Neural progenitor cell (in vitro differentiated cells): ENCODE results near the gene NSUN6. TPM values are rescaled to one million over a fixed set of nuclear protein-coding genes. Genes with fewer than 3 reads are reported as not detected.
"Not testable (repeated sequence)": the region's sequence is repeated elsewhere in the genome, so short reads cannot be mapped to it uniquely, and the experiment has no call there.

ENCODE experiments used
- DNase-seq: peaks from one replicate; pipeline ENCODE4 v3.0.0-alpha.2; 2016; ENCODE audit warnings: low spot score
- H2AFZ ChIP-seq: fragments of 200-600 bp; sonication (generic); replicated peaks from 2 replicates; pipeline ENCODE4 v1.6.1; 2016; ENCODE audit warnings: antibody characterized with exemption
- H3F3A ChIP-seq: fragments of 200-600 bp; sonication (generic); 2 replicates; pipeline ENCODE4 v1.6.1; 2016; ENCODE audit warnings: antibody characterized with exemption, low read depth
- H3K27ac ChIP-seq: fragments of 200-600 bp; sonication (generic); 2 replicates; pipeline ENCODE4 v1.5.1; 2016; ENCODE audit warnings: mild to moderate bottlenecking
- H3K27me3 ChIP-seq: fragments of 200-600 bp; sonication (generic); 2 replicates; pipeline ENCODE4 v1.6.1; 2016; ENCODE audit warnings: mild to moderate bottlenecking, moderate library complexity
- H3K36me3 ChIP-seq: fragments of 200-600 bp; sonication (generic); 2 replicates; pipeline ENCODE4 v1.5.1; 2016
- H3K4me1 ChIP-seq: fragments of 200-600 bp; sonication (generic); 2 replicates; pipeline ENCODE4 v1.6.1; 2016; ENCODE audit warnings: mixed run types
- H3K4me2 ChIP-seq: fragments of 200-600 bp; sonication (generic); 2 replicates; pipeline ENCODE4 v1.6.1; 2016
- H3K4me3 ChIP-seq: fragments of 200-600 bp; sonication (generic); 2 replicates; pipeline ENCODE4 v1.5.1; 2016
- H3K79me2 ChIP-seq: fragments of 200-600 bp; sonication (generic); 2 replicates; pipeline ENCODE4 v1.6.1; 2016; ENCODE audit warnings: low read depth
- H3K9ac ChIP-seq: fragments of 200-600 bp; sonication (generic); 2 replicates; pipeline ENCODE4 v1.6.1; 2016
- H3K9me3 ChIP-seq: fragments of 200-600 bp; sonication (generic); 2 replicates; pipeline ENCODE4 v1.5.1; 2016; ENCODE audit warnings: low read depth
- H4K20me1 ChIP-seq: fragments of 200-600 bp; sonication (generic); 2 replicates; pipeline ENCODE4 v1.6.1; 2016; ENCODE audit warnings: low read depth
- H3K27ac Mint-ChIP-seq: 3 replicates; pipeline ENCODE4 v1.8.0; 2021; ENCODE audit warnings: mixed read lengths
- H3K27me3 Mint-ChIP-seq: 2 replicates; pipeline ENCODE4 v1.8.0; 2022; ENCODE audit warnings: low read depth, mild to moderate bottlenecking, inconsistent platforms, moderate library complexity, mixed read lengths; ENCODE audit not compliant: insufficient read depth
- H3K36me3 Mint-ChIP-seq: 3 replicates; pipeline ENCODE4 v1.8.0; 2021; ENCODE audit warnings: mixed read lengths
- H3K4me1 Mint-ChIP-seq: 3 replicates; pipeline ENCODE4 v1.8.0; 2021; ENCODE audit warnings: mixed read lengths
- H3K4me3 Mint-ChIP-seq: 3 replicates; pipeline ENCODE4 v1.8.0; 2021; ENCODE audit warnings: mild to moderate bottlenecking, moderate library complexity, mixed read lengths
- H3K9me3 Mint-ChIP-seq: 3 replicates; pipeline ENCODE4 v1.8.0; 2020; ENCODE audit warnings: mixed read lengths
- CTCF ChIP-seq: fragments of 200-600 bp; sonication (generic); IDR thresholded peaks from 2 replicates; pipeline ENCODE4 v1.5.1; 2017; ENCODE audit warnings: antibody characterized with exemption, mild to moderate bottlenecking
- EZH2 ChIP-seq: fragments of 200-600 bp; sonication (generic); IDR thresholded peaks from 2 replicates; pipeline ENCODE4 v1.6.1; 2017; ENCODE audit warnings: antibody characterized with exemption, mild to moderate bottlenecking, moderate library complexity
- EZH2phosphoT487 ChIP-seq: fragments of 200-600 bp; sonication (generic); IDR thresholded peaks from 2 replicates; pipeline ENCODE4 v1.6.1; 2017; ENCODE audit warnings: antibody characterized with exemption
- total RNA-seq: library from RNA; depleted of rRNA; stranded (reverse); fragments of >200 nt; gene quantifications from 2 replicates; pipeline ENCODE4 v1.2.3, GENCODE V29; 2015; ENCODE audit warnings: low replicate concordance

NSUN6 gene
- total RNA-seq, 1 donor from 2014 or later, result 21.9 TPM

GRCh38 chr10:18647945-18648344 lies 3.4 kb downstream of the NSUN6 start:
- no peak overlapping the region for H3K4me3 ChIP-seq
- H3K4me1 Mint-ChIP-seq, result peaks cover 26% of the 10 kb centered on the region
- peaks cover 17% of the 10 kb centered on the region for H3K4me1 ChIP-seq
- H3K9me3 Mint-ChIP-seq, result no peaks in the 10 kb centered on the region
- H2AFZ ChIP-seq, result no peak overlapping the region
- peaks cover 35% of the 10 kb centered on the region for H3K79me2 ChIP-seq
- H3K36me3 ChIP-seq, result no peaks in the 10 kb centered on the region
- no peak overlapping the region for H3K4me3 Mint-ChIP-seq
- H3K9ac ChIP-seq, result no peak overlapping the region
- H3K9me3 ChIP-seq, result no peaks in the 10 kb centered on the region
- H3K27me3 Mint-ChIP-seq, result peaks cover 6% of the 10 kb centered on the region
- no peaks in the 10 kb centered on the region for H3K27me3 ChIP-seq
- peaks cover 5% of the 10 kb centered on the region for H3F3A ChIP-seq
- no peak overlapping the region for H3K4me2 ChIP-seq
- no peak for DNase-seq
- TF ChIP-seq EZH2 (no peak), EZH2phosphoT487 (no peak), CTCF (no peak)
- H3K27ac ChIP-seq, result no peak overlapping the region
- no peak overlapping the region for H3K27ac Mint-ChIP-seq
- H3K36me3 Mint-ChIP-seq, result peaks cover 1% of the 10 kb centered on the region
- H4K20me1 ChIP-seq, result no peaks in the 10 kb centered on the region

- Histone ChIP-seq H3K9me3 (no peaks in the 10 kb centered on the region), H2AFZ (no peak overlapping the region), H3K4me2 (no peak overlapping the region), H3K36me3 (no peaks in the 10 kb centered on the region), H3K27ac (no peak overlapping the region), H3K27me3 (no peaks in the 10 kb centered on the region), H3K79me2 (peaks cover 35% of the 10 kb centered on the region), H3K4me3 (no peak overlapping the region), H4K20me1 (no peaks in the 10 kb centered on the region), H3K9ac (no peak overlapping the region), H3F3A (peaks cover 4% of the 10 kb centered on the region), H3K4me1 (peaks cover 17% of the 10 kb centered on the region)
- Mint-ChIP-seq H3K4me1 (peaks cover 23% of the 10 kb centered on the region), H3K27me3 (peaks cover 6% of the 10 kb centered on the region), H3K9me3 (no peaks in the 10 kb centered on the region), H3K27ac (no peak overlapping the region), H3K36me3 (peaks cover 1% of the 10 kb centered on the region), H3K4me3 (no peak overlapping the region)
- TF ChIP-seq EZH2, result no peak
- no peak for TF ChIP-seq EZH2phosphoT487
- no peak for TF ChIP-seq CTCF
- DNase-seq, result no peak
Measured at GRCh38 chr10:18647151-18647550, 4.2 kb downstream of the NSUN6 start.

GRCh38 chr10:18639719-18640118 lies 11.7 kb downstream of the NSUN6 start:
- H3K9me3 ChIP-seq, H3K27me3 ChIP-seq, H3K4me1 Mint-ChIP-seq, DNase-seq, H3K27me3 Mint-ChIP-seq, H4K20me1 ChIP-seq, H3K4me2 ChIP-seq, H3K4me3 ChIP-seq, H3K27ac ChIP-seq, H3K27ac Mint-ChIP-seq, H3F3A ChIP-seq, H2AFZ ChIP-seq, H3K9me3 Mint-ChIP-seq, H3K36me3 Mint-ChIP-seq, H3K79me2 ChIP-seq, H3K9ac ChIP-seq, H3K36me3 ChIP-seq, H3K4me1 ChIP-seq, H3K4me3 Mint-ChIP-seq: not testable (repeated sequence)

GRCh38 chr10:18637400-18637799 lies 14.0 kb downstream of the NSUN6 start:
- H3K4me3 Mint-ChIP-seq, H3K27me3 Mint-ChIP-seq, H3K27me3 ChIP-seq, H2AFZ ChIP-seq, H3K4me1 ChIP-seq, H4K20me1 ChIP-seq, H3K9me3 ChIP-seq, H3K4me2 ChIP-seq, H3K9ac ChIP-seq, H3K4me1 Mint-ChIP-seq, H3K79me2 ChIP-seq, H3K27ac ChIP-seq, DNase-seq, H3F3A ChIP-seq, H3K9me3 Mint-ChIP-seq, H3K4me3 ChIP-seq, H3K36me3 ChIP-seq, H3K27ac Mint-ChIP-seq: not testable (repeated sequence)
- H3K36me3 Mint-ChIP-seq, result peaks cover 14% of the 10 kb centered on the region
